HepG2 (cell line): Measurements from ENCODE around the gene MAPK11. TPM values are rescaled to one million over a fixed set of nuclear protein-coding genes. Genes with fewer than 3 reads are reported as not detected.

Experiments
- ARHGAP35 ChIP-seq: sonication (generic); formaldehyde crosslinking; IDR thresholded peaks from 2 replicates; pipeline ENCODE4 v1.9.0; 2022; ENCODE audit warnings: mild to moderate bottlenecking, inconsistent platforms, moderate library complexity, missing genetic modification reagents, borderline replicate concordance
- HOXA3 ChIP-seq: sonication (generic); formaldehyde crosslinking; IDR thresholded peaks from 2 replicates; pipeline ENCODE4 v1.5.0; 2020; ENCODE audit warnings: missing genetic modification reagents
- LCORL ChIP-seq, 2 experiments: fragments of 450-650 bp in 1 of 2; sonication (generic) in 1 of 2; formaldehyde crosslinking in 1 of 2; IDR thresholded peaks; 2 replicates each; pipeline versions ENCODE4 v1.5.0 to v1.6.1; 2017 to 2020; ENCODE audit warnings: antibody characterized with exemption in 1 of 2, missing genetic modification reagents in 1 of 2
- NBN ChIP-seq: fragments of 450-650 bp; conservative IDR thresholded peaks from 2 replicates; pipeline ENCODE4 v1.6.1; 2017
- NFIB ChIP-seq: sonication (generic); formaldehyde crosslinking; IDR thresholded peaks from 2 replicates; pipeline ENCODE4 v1.9.0; 2021; ENCODE audit warnings: missing genetic modification reagents, mild to moderate bottlenecking, borderline replicate concordance
- SIX1 ChIP-seq: sonication (generic); formaldehyde crosslinking; IDR thresholded peaks from 2 replicates; pipeline ENCODE4 v1.4.0; 2020; ENCODE audit warnings: missing genetic modification reagents, borderline replicate concordance
- TCF7L2 ChIP-seq: IDR thresholded peaks from 2 replicates; pipeline ENCODE4 v1.6.1; 2011; ENCODE audit warnings: mild to moderate bottlenecking, low read depth, low read length, moderate library complexity
- TEAD3 ChIP-seq: optimal IDR thresholded peaks from 2 replicates; pipeline ENCODE3; 2016; ENCODE audit warnings: borderline replicate concordance
- YEATS4 ChIP-seq: sonication (generic); formaldehyde crosslinking; IDR thresholded peaks from 2 replicates; pipeline ENCODE4 v1.4.0; 2020; ENCODE audit warnings: missing genetic modification reagents, borderline replicate concordance
- ZKSCAN8 ChIP-seq: IDR thresholded peaks from 2 replicates; pipeline ENCODE4 v1.6.1; 2016; ENCODE audit warnings: borderline replicate concordance, missing genetic modification reagents, missing compliant biosample characterization
- ZNF124 ChIP-seq: sonication (generic); formaldehyde crosslinking; IDR thresholded peaks from 2 replicates; pipeline ENCODE4 v1.4.0; 2020; ENCODE audit warnings: missing genetic modification reagents
- ZNF484 ChIP-seq: sonication (generic); formaldehyde crosslinking; IDR thresholded peaks from 2 replicates; pipeline ENCODE4 v1.5.1; 2020; ENCODE audit warnings: mild to moderate bottlenecking, low read depth, missing genetic modification reagents, borderline replicate concordance
- ZNF616 ChIP-seq: sonication (generic); formaldehyde crosslinking; IDR thresholded peaks from 2 replicates; pipeline ENCODE4 v1.5.0; 2020; ENCODE audit warnings: low read depth, mild to moderate bottlenecking, missing genetic modification reagents
- ZNF629 ChIP-seq: sonication (generic); formaldehyde crosslinking; conservative IDR thresholded peaks from 2 replicates; pipeline ENCODE4 v1.5.0; 2020; ENCODE audit warnings: missing genetic modification reagents
- ZNF749 ChIP-seq: sonication (generic); formaldehyde crosslinking; IDR thresholded peaks from 2 replicates; pipeline ENCODE4 v1.8.0; 2022; ENCODE audit warnings: mild to moderate bottlenecking, missing genetic modification reagents, moderate library complexity, borderline replicate concordance
- polyA plus RNA-seq, 8 experiments: library from polyadenylated mRNA; depleted of rRNA in 3 of 8; stranded (reverse) in 7 of 8; unstranded in 1 of 8; fragments of >200 nt; fragmentation: Illumina TruSeq in 4 of 8; extraction: Trizol in 4 of 8; gene quantifications; 2 replicates each; pipeline versions ENCODE4 v1.2.1 to v1.2.3, GENCODE V29; 2011 to 2016; ENCODE audit warnings: low read depth in 4 of 8, missing spikeins in 1 of 8, mixed read lengths in 1 of 8; ENCODE audit not compliant: insufficient read depth in 1 of 8
- total RNA-seq, 5 experiments: library from RNA; depleted of rRNA; stranded (reverse); fragments of >200 nt; fragmentation: Illumina TruSeq; extraction: Trizol; gene quantifications; 2 replicates each; pipeline ENCODE4 v1.2.3, GENCODE V29; 2016; ENCODE audit warnings: low read depth in 1 of 5
- TF ChIP-seq, protein P1 (sequence below): IDR thresholded peaks from 2 replicates; pipeline ENCODE4 v1.6.1; 2012; ENCODE audit warnings: low read length, improper control_type of control experiment
- TF ChIP-seq, protein P2 (sequence below): sonication (generic); formaldehyde crosslinking; IDR thresholded peaks from 2 replicates; pipeline ENCODE4 v1.4.0; 2020; ENCODE audit warnings: missing genetic modification reagents, mild to moderate bottlenecking, borderline replicate concordance
- TF ChIP-seq, protein P3 (sequence below): sonication (generic); formaldehyde crosslinking; IDR thresholded peaks from 2 replicates; pipeline ENCODE4 v1.5.0; 2020; ENCODE audit warnings: mild to moderate bottlenecking, missing genetic modification reagents
- TF ChIP-seq, protein P4 (sequence below): sonication (generic); formaldehyde crosslinking; IDR thresholded peaks from 2 replicates; pipeline ENCODE4 v1.5.0; 2020; ENCODE audit warnings: mild to moderate bottlenecking, low read depth, missing genetic modification reagents, borderline replicate concordance

The MAPK11 gene
- total and polyA plus RNA-seq, 2 of the 13 experiments (the other 11 are each of a cell fraction or from before 2014, with no cell fraction given) = 0.15 to 0.17 TPM

DNA sequence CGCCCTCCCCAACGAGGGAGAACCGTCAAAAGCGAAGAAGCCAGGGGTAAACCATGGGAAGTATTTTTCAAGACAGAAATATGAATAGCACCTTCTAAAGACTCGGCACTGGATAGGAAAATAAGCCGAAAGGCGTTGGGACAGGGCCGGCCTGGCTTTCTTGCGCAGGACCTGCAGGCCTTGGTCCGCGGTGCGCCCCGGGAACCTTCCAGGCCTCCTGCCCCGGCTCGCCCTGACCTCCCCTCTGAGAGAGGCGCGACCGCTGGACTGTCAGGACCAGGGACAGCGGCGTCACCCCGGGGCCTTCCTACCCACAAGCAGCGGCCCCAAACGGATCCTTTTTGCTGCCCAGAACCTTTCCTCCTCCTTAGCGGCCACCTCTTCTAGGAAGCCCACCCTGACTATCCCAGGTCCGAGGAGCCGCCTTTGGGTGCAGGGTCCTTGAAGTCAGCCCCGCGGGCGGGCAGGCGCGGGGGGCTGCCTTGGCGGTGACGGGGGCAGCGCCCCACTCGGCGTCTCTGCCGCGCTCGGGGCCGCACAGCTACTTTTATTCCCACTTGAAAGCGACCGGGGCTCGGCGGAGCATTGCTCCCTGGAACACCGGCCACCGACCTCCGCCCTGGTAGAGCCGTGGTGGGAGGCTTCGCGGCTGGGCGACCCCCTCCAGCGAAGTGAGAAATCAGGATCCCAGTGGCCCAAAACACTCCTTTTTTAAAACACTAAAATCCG, 650 bp upstream of the MAPK11 start (continued):
- TF ChIP-seq, protein P1, sequence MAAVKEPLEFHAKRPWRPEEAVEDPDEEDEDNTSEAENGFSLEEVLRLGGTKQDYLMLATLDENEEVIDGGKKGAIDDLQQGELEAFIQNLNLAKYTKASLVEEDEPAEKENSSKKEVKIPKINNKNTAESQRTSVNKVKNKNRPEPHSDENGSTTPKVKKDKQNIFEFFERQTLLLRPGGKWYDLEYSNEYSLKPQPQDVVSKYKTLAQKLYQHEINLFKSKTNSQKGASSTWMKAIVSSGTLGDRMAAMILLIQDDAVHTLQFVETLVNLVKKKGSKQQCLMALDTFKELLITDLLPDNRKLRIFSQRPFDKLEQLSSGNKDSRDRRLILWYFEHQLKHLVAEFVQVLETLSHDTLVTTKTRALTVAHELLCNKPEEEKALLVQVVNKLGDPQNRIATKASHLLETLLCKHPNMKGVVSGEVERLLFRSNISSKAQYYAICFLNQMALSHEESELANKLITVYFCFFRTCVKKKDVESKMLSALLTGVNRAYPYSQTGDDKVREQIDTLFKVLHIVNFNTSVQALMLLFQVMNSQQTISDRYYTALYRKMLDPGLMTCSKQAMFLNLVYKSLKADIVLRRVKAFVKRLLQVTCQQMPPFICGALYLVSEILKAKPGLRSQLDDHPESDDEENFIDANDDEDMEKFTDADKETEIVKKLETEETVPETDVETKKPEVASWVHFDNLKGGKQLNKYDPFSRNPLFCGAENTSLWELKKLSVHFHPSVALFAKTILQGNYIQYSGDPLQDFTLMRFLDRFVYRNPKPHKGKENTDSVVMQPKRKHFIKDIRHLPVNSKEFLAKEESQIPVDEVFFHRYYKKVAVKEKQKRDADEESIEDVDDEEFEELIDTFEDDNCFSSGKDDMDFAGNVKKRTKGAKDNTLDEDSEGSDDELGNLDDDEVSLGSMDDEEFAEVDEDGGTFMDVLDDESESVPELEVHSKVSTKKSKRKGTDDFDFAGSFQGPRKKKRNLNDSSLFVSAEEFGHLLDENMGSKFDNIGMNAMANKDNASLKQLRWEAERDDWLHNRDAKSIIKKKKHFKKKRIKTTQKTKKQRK = no peak
- no peak for TF ChIP-seq TEAD3 (CRISPR knock-in tag)
- TF ChIP-seq ZNF124 (CRISPR knock-in tag) = peak; percentile 45; the same call in 1 of the 2 replicates
- TF ChIP-seq, protein P2, sequence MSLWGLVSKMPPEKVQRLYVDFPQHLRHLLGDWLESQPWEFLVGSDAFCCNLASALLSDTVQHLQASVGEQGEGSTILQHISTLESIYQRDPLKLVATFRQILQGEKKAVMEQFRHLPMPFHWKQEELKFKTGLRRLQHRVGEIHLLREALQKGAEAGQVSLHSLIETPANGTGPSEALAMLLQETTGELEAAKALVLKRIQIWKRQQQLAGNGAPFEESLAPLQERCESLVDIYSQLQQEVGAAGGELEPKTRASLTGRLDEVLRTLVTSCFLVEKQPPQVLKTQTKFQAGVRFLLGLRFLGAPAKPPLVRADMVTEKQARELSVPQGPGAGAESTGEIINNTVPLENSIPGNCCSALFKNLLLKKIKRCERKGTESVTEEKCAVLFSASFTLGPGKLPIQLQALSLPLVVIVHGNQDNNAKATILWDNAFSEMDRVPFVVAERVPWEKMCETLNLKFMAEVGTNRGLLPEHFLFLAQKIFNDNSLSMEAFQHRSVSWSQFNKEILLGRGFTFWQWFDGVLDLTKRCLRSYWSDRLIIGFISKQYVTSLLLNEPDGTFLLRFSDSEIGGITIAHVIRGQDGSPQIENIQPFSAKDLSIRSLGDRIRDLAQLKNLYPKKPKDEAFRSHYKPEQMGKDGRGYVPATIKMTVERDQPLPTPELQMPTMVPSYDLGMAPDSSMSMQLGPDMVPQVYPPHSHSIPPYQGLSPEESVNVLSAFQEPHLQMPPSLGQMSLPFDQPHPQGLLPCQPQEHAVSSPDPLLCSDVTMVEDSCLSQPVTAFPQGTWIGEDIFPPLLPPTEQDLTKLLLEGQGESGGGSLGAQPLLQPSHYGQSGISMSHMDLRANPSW (CRISPR knock-in tag) = no peak
- TF ChIP-seq SIX1 (CRISPR knock-in tag) = no peak
- TF ChIP-seq HOXA3 (CRISPR knock-in tag) = peak; percentile 44; the same call in 1 of the 2 replicates
- no peak for TF ChIP-seq NBN
- TF ChIP-seq NFIB (CRISPR knock-in tag) = no peak
- no peak for TF ChIP-seq ZNF629 (CRISPR knock-in tag)
- TF ChIP-seq ZNF484 (CRISPR knock-in tag) = peak; percentile 58; the same call in 1 of the 2 replicates
- TF ChIP-seq YEATS4 (CRISPR knock-in tag) = 0 out of 2 replicates have a peak, but pooled peaks have one; percentile 15
- TF ChIP-seq ZNF749 (CRISPR knock-in tag) = 0 out of 2 replicates have a peak, but pooled peaks have one; percentile 25
- TF ChIP-seq ARHGAP35 (CRISPR knock-in tag) = no peak
- TF ChIP-seq LCORL (IDR thresholded peaks at IDR 0.05) = no peak
- TF ChIP-seq LCORL (CRISPR knock-in tag; IDR thresholded peaks at IDR 0.05) = 0 out of 2 replicates have a peak, but pooled peaks have one; percentile 52
- TF ChIP-seq TCF7L2 = no peak
- TF ChIP-seq, protein P3, sequence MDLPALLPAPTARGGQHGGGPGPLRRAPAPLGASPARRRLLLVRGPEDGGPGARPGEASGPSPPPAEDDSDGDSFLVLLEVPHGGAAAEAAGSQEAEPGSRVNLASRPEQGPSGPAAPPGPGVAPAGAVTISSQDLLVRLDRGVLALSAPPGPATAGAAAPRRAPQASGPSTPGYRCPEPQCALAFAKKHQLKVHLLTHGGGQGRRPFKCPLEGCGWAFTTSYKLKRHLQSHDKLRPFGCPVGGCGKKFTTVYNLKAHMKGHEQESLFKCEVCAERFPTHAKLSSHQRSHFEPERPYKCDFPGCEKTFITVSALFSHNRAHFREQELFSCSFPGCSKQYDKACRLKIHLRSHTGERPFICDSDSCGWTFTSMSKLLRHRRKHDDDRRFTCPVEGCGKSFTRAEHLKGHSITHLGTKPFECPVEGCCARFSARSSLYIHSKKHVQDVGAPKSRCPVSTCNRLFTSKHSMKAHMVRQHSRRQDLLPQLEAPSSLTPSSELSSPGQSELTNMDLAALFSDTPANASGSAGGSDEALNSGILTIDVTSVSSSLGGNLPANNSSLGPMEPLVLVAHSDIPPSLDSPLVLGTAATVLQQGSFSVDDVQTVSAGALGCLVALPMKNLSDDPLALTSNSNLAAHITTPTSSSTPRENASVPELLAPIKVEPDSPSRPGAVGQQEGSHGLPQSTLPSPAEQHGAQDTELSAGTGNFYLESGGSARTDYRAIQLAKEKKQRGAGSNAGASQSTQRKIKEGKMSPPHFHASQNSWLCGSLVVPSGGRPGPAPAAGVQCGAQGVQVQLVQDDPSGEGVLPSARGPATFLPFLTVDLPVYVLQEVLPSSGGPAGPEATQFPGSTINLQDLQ (CRISPR knock-in tag) = no peak; the same call in 1 of the 2 replicates
- TF ChIP-seq ZNF616 = peak; percentile 78; the same call in 1 of the 2 replicates
- TF ChIP-seq, protein P4, sequence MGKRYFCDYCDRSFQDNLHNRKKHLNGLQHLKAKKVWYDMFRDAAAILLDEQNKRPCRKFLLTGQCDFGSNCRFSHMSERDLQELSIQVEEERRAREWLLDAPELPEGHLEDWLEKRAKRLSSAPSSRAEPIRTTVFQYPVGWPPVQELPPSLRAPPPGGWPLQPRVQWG (CRISPR knock-in tag) = no peak
- no peak for TF ChIP-seq ZKSCAN8 (CRISPR knock-in tag)
